MG63 (cell line): Measurements from ENCODE around the gene NFIB. TPM values are rescaled to one million over a fixed set of nuclear protein-coding genes. Genes with fewer than 3 reads are reported as not detected.
A peak's percentile ranks its signal among the peaks of the same experiment; 100 is the strongest.

Source experiments
- DNase-seq: peaks from one replicate; pipeline ENCODE4 v3.0.0-alpha.2; 2020
- H3K27me3 ChIP-seq: fragments of 250-450 bp; sonication (Bioruptor Pico); 2 replicates; pipeline ENCODE4 v1.5.1; 2020; ENCODE audit warnings: mild to moderate bottlenecking, moderate library complexity
- H3K36me3 ChIP-seq: fragments of 250-450 bp; sonication (Bioruptor Pico); 2 replicates; pipeline ENCODE4 v1.5.1; 2020; ENCODE audit warnings: mild to moderate bottlenecking, moderate library complexity
- H3K4me3 ChIP-seq: fragments of 250-450 bp; sonication (Bioruptor Pico); 2 replicates; pipeline ENCODE4 v1.5.1; 2020; ENCODE audit warnings: mild to moderate bottlenecking, moderate library complexity
- H3K9me3 ChIP-seq: fragments of 250-450 bp; sonication (Bioruptor Pico); 2 replicates; pipeline ENCODE4 v1.5.1; 2020; ENCODE audit warnings: mild to moderate bottlenecking, moderate library complexity
- total RNA-seq: library from RNA; depleted of rRNA; stranded (reverse); fragments of >200 nt; shearing (Covaris generic); gene quantifications from 2 replicates; pipeline ENCODE4 v1.2.3, GENCODE V29; 2014; ENCODE audit warnings: low replicate concordance

NFIB gene
- total RNA-seq, 1 experiment from 2014 or later = 47.3 TPM

DNA sequence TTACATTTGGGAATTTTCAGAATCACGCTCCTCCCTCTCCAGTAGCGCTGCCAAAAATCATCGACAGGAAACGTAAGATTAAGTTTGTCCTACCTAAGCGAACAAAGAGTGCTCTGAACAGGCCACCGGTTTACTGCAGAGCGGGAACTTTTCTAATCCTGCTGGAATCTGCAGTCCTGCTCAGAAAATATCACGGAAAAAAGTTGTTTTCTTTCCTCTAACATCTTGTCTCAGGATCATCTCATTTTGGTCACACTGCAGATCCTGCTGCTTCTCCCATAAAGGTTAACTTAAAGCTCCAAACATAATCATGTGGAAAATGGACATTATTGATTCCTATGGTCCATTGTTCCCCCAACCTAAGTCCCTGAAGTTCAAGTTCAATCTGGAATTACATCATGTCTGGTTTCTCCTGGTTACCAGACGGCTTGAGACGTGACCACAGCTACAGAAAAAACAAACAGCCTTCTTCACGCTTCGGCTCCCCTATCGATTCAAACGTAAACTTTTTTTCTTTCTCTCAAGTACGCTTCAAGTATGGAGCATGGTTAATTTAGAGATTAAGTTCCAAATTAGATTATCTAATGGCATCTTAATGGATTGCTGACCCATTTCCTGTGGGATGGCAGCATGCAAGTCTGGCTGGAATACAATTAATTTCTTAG is 217.6 kb downstream of the NFIB start:
- Histone ChIP-seq H3K9me3 (no peaks in the 10 kb centered on the region), H3K36me3 (peaks cover 23% of the 10 kb centered on the region), H3K27me3 (no peaks in the 10 kb centered on the region), H3K4me3 (peak overlapping the region; percentile 4)
- DNase-seq = peak; percentile 84

GRCh38 chr9:14095277-14095676 is 218.7 kb downstream of the NFIB start:
- Histone ChIP-seq H3K9me3 (no peaks in the 10 kb centered on the region), H3K4me3 (no peak overlapping the region)
- no peak for DNase-seq

DNA sequence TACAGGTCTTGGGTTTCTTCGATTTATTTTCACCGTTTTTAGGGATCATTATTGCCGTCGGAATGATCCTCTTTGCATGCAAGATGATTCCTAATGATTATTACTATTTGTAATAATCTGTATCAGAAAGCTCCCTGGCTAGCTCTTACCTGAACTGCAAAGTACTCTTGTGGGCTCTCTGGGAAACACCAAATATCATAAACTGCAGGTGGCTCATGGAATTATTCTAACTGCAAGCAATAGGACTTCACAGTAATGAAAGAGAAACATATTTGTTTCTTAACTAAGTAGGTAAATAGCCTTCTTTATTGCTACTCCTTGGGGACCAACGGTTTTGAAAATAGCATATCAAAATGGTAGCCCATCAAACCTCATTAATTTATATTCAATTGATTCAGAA is 219.4 kb downstream of the NFIB start:
- Histone ChIP-seq H3K9me3 (no peaks in the 10 kb centered on the region), H3K4me3 (no peak overlapping the region)

More at GRCh38 chr9:14095277-14095676, 218.7 kb downstream of the NFIB start:
- no peaks in the 10 kb centered on the region for H3K27me3 ChIP-seq
- peaks cover 22% of the 10 kb centered on the region for H3K36me3 ChIP-seq

GRCh38 chr9:14092344-14092743 is 221.6 kb downstream of the NFIB start:
- Histone ChIP-seq H3K4me3 (no peak overlapping the region), H3K9me3 (no peaks in the 10 kb centered on the region), H3K36me3 (peaks cover 20% of the 10 kb centered on the region), H3K27me3 (no peaks in the 10 kb centered on the region)
- DNase-seq = no peak

More for the DNA sequence above, 219.4 kb downstream of the NFIB start:
- no peak for DNase-seq
- H3K27me3 ChIP-seq = no peaks in the 10 kb centered on the region
- peaks cover 20% of the 10 kb centered on the region for H3K36me3 ChIP-seq

DNA sequence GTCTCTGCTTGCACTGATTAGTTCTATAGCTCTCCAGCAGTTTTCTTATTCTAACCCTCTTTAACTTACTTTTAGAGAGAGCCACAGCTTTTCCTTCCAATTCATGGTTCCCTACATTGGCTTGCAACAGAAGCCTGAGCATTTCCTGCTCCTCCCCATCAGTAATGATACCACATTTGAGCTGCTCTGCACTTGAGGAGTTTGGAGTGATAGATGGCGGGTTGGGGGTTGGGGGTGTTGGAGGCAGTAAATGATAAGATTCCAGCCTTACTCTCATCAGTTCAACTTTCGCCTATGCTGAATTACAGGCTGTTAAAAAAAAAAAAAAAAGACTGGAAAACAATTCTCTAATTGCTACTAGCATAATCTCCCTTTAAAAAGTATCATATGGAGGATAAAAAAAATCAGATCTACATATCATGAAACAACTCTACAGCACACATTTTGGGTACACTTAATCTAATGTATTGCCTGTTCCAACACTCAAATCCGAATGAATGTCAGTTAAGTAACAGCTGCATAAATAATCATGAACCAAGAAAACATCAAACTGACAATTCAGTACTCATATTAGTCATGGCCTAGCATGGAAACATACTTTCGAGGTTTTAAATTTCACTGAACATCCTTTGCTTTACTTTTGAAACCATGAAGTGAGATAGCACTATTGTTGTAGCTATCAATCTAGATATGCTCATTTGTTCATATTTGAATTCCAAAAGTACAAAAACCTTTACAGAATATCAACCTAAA is 224.7 kb downstream of the NFIB start:
- peaks cover 38% of the 10 kb centered on the region for H3K36me3 ChIP-seq
- DNase-seq = no peak
- no peaks in the 10 kb centered on the region for H3K27me3 ChIP-seq
- no peaks in the 10 kb centered on the region for H3K9me3 ChIP-seq
- H3K4me3 ChIP-seq = no peak overlapping the region

DNA sequence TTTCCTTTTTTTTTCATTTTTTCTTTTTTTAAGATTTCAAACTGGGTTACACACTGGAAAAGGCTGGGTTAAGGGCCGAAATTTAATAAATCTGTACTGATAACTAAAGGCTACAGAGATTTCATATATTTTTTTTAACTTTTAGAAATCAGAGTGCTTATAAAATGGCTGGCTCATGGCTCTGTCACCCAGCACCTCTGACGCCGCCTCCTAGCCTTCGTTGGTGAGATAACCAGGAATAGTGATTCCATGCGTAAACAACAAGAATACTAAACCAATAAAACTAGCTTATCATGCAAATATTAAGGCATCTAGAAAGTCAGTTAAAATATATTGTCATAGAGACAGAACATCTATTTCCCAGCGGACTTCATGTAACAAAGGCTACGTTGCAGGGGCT is 226.4 kb downstream of the NFIB start:
- Histone ChIP-seq H3K4me3 (no peak overlapping the region), H3K27me3 (no peaks in the 10 kb centered on the region), H3K9me3 (no peaks in the 10 kb centered on the region), H3K36me3 (peaks cover 32% of the 10 kb centered on the region)
- DNase-seq = no peak

GRCh38 chr9:14086495-14086894 is 227.4 kb downstream of the NFIB start:
- H3K4me3 ChIP-seq = no peak overlapping the region
- no peak for DNase-seq
- no peaks in the 10 kb centered on the region for H3K27me3 ChIP-seq
- H3K36me3 ChIP-seq = peaks cover 28% of the 10 kb centered on the region
- H3K9me3 ChIP-seq = no peaks in the 10 kb centered on the region

DNA sequence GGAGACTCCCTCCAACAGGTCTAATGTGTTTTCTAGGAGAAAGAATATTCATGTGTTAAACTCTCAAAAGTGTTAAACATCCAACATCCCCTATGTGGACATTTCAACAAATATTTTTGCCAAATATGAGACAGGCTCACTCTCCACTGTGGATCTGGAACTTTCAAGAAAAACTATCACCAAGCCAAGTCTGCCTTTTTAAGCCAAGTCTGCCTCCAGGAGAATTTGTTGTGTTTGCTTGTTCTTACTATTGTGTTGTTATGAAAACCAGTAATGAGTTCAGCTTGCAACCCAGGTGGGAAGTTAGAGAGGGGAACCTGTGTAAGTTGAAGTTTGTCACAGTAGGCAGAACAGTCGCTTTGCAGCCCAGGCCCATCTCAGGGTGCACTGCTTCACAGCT is 228.1 kb downstream of the NFIB start:
- Histone ChIP-seq H3K36me3 (peaks cover 28% of the 10 kb centered on the region), H3K4me3 (no peak overlapping the region), H3K9me3 (no peaks in the 10 kb centered on the region), H3K27me3 (no peaks in the 10 kb centered on the region)
- no peak for DNase-seq

DNA sequence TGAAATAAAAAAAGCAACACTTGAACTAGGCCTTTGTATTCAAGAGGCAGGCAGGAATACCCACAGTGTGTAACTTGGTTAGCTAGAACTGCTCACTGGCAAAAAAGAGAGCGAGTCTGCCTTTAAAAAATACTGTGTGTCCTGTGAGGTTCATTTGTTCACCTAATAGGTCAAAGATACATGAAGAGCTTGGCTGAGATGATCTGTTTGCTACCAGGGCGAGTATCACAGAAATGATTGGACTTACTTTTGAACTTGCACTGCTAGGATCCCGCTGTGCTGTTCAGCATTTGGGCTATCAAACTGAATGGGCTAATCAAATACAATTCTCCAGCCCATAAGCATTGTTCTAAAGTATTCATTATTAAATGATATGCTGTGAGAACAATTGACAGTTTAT is 229.1 kb downstream of the NFIB start:
- no peaks in the 10 kb centered on the region for H3K27me3 ChIP-seq
- no peak for DNase-seq
- no peak overlapping the region for H3K4me3 ChIP-seq
- H3K36me3 ChIP-seq = peaks cover 28% of the 10 kb centered on the region
- no peaks in the 10 kb centered on the region for H3K9me3 ChIP-seq

GRCh38 chr9:14083366-14083765 is 230.6 kb downstream of the NFIB start:
- Histone ChIP-seq H3K27me3 (no peaks in the 10 kb centered on the region), H3K9me3 (no peaks in the 10 kb centered on the region), H3K4me3 (no peak overlapping the region), H3K36me3 (peaks cover 28% of the 10 kb centered on the region)
- DNase-seq = no peak

- Histone ChIP-seq H3K27me3 (no peaks in the 10 kb centered on the region), H3K36me3 (peaks cover 22% of the 10 kb centered on the region), H3K9me3 (no peaks in the 10 kb centered on the region), H3K4me3 (no peak overlapping the region)
- DNase-seq = no peak
These were observed 231.2 kb downstream of the NFIB start for GRCh38 chr9:14082732-14083131.

GRCh38 chr9:14081745-14082144 is 232.2 kb downstream of the NFIB start:
- peaks cover 12% of the 10 kb centered on the region for H3K36me3 ChIP-seq
- no peaks in the 10 kb centered on the region for H3K9me3 ChIP-seq
- H3K4me3 ChIP-seq = no peak overlapping the region
- no peaks in the 10 kb centered on the region for H3K27me3 ChIP-seq
- no peak for DNase-seq

DNA sequence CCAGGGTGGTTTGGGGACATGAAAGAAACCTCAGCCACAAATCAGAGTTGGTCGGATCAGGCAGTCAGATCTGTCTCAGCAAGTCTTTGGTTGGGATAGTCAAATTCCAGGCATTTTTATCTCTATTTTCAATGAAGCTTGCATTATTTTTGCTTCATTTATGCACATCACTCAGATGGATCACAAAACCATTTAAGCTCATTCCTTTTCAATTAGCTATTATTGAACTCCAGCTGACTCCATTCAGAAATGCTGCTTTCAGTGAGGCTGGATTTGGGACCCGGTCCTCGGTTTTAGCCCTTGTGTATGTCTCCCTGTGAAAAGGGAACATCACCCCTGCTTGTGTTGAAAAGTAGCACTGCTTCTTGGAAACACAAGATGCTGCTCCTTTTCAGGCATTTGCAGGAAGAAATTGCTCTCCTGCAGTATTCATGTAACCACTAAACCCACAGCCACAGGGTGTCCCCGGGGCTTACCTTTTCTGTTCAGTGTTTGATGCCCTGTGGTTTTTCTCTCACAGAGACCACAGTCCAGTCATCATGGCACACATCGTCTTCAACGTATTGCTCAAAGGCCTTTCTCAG is 232.9 kb downstream of the NFIB start:
- Histone ChIP-seq H3K27me3 (no peaks in the 10 kb centered on the region), H3K9me3 (no peaks in the 10 kb centered on the region), H3K4me3 (no peak overlapping the region), H3K36me3 (peaks cover 9% of the 10 kb centered on the region)
- DNase-seq = no peak

- Histone ChIP-seq H3K4me3 (no peak overlapping the region), H3K36me3 (no peaks in the 10 kb centered on the region), H3K27me3 (no peaks in the 10 kb centered on the region), H3K9me3 (no peaks in the 10 kb centered on the region)
- DNase-seq = no peak
These were observed 234.5 kb downstream of the NFIB start for GRCh38 chr9:14079440-14079839.

- H3K4me3 ChIP-seq = no peak overlapping the region
- H3K36me3 ChIP-seq = no peaks in the 10 kb centered on the region
- H3K9me3 ChIP-seq = no peaks in the 10 kb centered on the region
- no peak for DNase-seq
- no peaks in the 10 kb centered on the region for H3K27me3 ChIP-seq
These were observed 236.3 kb downstream of the NFIB start for GRCh38 chr9:14077672-14078071.

GRCh38 chr9:14075218-14075617 is 238.7 kb downstream of the NFIB start:
- Histone ChIP-seq H3K27me3 (no peaks in the 10 kb centered on the region), H3K9me3 (no peaks in the 10 kb centered on the region), H3K36me3 (no peaks in the 10 kb centered on the region), H3K4me3 (no peak overlapping the region)
- no peak for DNase-seq

GRCh38 chr9:14072850-14073249 is 241.1 kb downstream of the NFIB start:
- Histone ChIP-seq H3K36me3 (no peaks in the 10 kb centered on the region), H3K9me3 (no peaks in the 10 kb centered on the region), H3K4me3 (no peak overlapping the region), H3K27me3 (no peaks in the 10 kb centered on the region)
- DNase-seq = no peak

DNA sequence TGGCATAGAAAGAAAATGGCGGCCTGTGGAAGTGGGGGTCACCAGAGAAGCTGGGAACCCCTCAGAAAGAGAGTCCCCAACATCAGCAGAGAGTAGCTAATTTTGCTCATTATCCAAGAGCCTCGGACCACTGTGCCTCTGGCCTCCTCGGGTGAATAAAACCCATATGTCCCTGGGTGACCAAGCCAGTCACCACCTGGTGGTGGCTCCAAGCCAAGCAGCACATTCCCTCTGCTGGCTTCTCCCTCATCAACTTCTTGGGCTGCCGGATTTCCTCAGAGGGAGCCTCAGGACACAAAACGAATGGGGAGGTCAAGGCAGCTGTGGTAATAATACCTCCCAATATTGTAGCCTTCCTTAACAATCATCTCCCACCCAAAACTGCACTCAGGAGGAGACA is 242.5 kb downstream of the NFIB start:
- no peaks in the 10 kb centered on the region for H3K27me3 ChIP-seq
- no peaks in the 10 kb centered on the region for H3K36me3 ChIP-seq
- no peak overlapping the region for H3K4me3 ChIP-seq
- H3K9me3 ChIP-seq = no peaks in the 10 kb centered on the region
- DNase-seq = no peak
